Brain microvascular endothelial cell (primary cell): ENCODE results near the gene PTPN3.

Experiments used
- DNase-seq: peaks from one replicate; pipeline ENCODE4 v3.0.0-alpha.2; 2020
- H3K27ac ChIP-seq: fragments of 250-450 bp; sonication (Bioruptor Pico); 2 replicates; pipeline ENCODE4 v1.5.1; 2020; ENCODE audit warnings: mild to moderate bottlenecking, moderate library complexity
- H3K27me3 ChIP-seq: fragments of 250-450 bp; sonication (Bioruptor Pico); replicated peaks from 2 replicates; pipeline ENCODE4 v1.5.1; 2020; ENCODE audit warnings: mild to moderate bottlenecking
- H3K36me3 ChIP-seq: fragments of 250-450 bp; sonication (Bioruptor Pico); replicated peaks from 2 replicates; pipeline ENCODE4 v1.5.1; 2020; ENCODE audit warnings: mild to moderate bottlenecking
- H3K4me3 ChIP-seq: 2 replicates; pipeline ENCODE4 v1.5.1; 2011; ENCODE audit warnings: low read depth, mild to moderate bottlenecking, control low read depth, low read length, moderate library complexity
- CTCF ChIP-seq: IDR thresholded peaks from 2 replicates; pipeline ENCODE4 v1.5.1; 2011; ENCODE audit warnings: low read depth, mild to moderate bottlenecking, moderate library complexity, low read length, control low read depth, inconsistent platforms; ENCODE audit errors: missing control alignments
- in situ Hi-C: cut with HindIII; loops from 2 replicates; pipeline ENCODE4 v1.10.0; 2017; ENCODE audit warnings: low sequenced_read_pairs, low pct_ligation_motif_present

PTPN3 gene

GRCh38 chr9:109385499-109385898 lies 112.6 kb downstream of the PTPN3 start:
- Histone ChIP-seq H3K27me3 (no peaks in the 10 kb centered on the region), H3K36me3 (peaks cover 14% of the 10 kb centered on the region), H3K27ac (no peak overlapping the region), H3K4me3 (no peak overlapping the region)
- no peak for DNase-seq
- TF ChIP-seq CTCF = no peak
- in situ Hi-C loops = no loop called here

- Histone ChIP-seq H3K27ac (no peak overlapping the region), H3K4me3 (no peak overlapping the region), H3K36me3 (peaks cover 14% of the 10 kb centered on the region), H3K27me3 (no peaks in the 10 kb centered on the region)
- TF ChIP-seq CTCF = no peak
- DNase-seq = no peak
- in situ Hi-C loops = no loop called here
These were observed 114.2 kb downstream of the PTPN3 start for GRCh38 chr9:109383947-109384346.

GRCh38 chr9:109383356-109383755 lies 114.8 kb downstream of the PTPN3 start:
- Histone ChIP-seq H3K36me3 (peaks cover 11% of the 10 kb centered on the region), H3K27ac (no peak overlapping the region), H3K27me3 (no peaks in the 10 kb centered on the region), H3K4me3 (no peak overlapping the region)
- in situ Hi-C loops = no loop called here
- TF ChIP-seq CTCF = no peak
- no peak for DNase-seq

GRCh38 chr9:109382585-109382984 lies 115.5 kb downstream of the PTPN3 start:
- H3K27ac ChIP-seq = no peak overlapping the region
- DNase-seq = no peak
- in situ Hi-C loops = no loop called here
- H3K36me3 ChIP-seq = peaks cover 11% of the 10 kb centered on the region
- no peaks in the 10 kb centered on the region for H3K27me3 ChIP-seq
- H3K4me3 ChIP-seq = no peak overlapping the region
- TF ChIP-seq CTCF = no peak

GRCh38 chr9:109382182-109382581 lies 115.9 kb downstream of the PTPN3 start:
- H3K27me3 ChIP-seq = no peaks in the 10 kb centered on the region
- no peak for DNase-seq
- H3K4me3 ChIP-seq = no peak overlapping the region
- in situ Hi-C loops = no loop called here
- TF ChIP-seq CTCF = no peak
- H3K36me3 ChIP-seq = peaks cover 11% of the 10 kb centered on the region
- no peak overlapping the region for H3K27ac ChIP-seq

GRCh38 chr9:109381011-109381729 lies 116.9 kb downstream of the PTPN3 start:
- Histone ChIP-seq H3K27ac (no peak overlapping the region), H3K27me3 (no peaks in the 10 kb centered on the region), H3K4me3 (no peak overlapping the region), H3K36me3 (peaks cover 11% of the 10 kb centered on the region)
- in situ Hi-C loops = no loop called here
- DNase-seq = no peak
- no peak for TF ChIP-seq CTCF
